Measurements from ENCODE around the gene LILRB5. TPM values are rescaled to one million over a fixed set of nuclear protein-coding genes. Genes with fewer than 3 reads are reported as not detected.
A peak's percentile ranks its signal among the peaks of the same experiment; 100 is the strongest.
"Not testable (repeated sequence)": the region's sequence is repeated elsewhere in the genome, so short reads cannot be mapped to it uniquely, and the experiment has no call there.

Gene LILRB5
- total RNA-seq, 1 experiment from 2014 or later = not detected

DNA sequence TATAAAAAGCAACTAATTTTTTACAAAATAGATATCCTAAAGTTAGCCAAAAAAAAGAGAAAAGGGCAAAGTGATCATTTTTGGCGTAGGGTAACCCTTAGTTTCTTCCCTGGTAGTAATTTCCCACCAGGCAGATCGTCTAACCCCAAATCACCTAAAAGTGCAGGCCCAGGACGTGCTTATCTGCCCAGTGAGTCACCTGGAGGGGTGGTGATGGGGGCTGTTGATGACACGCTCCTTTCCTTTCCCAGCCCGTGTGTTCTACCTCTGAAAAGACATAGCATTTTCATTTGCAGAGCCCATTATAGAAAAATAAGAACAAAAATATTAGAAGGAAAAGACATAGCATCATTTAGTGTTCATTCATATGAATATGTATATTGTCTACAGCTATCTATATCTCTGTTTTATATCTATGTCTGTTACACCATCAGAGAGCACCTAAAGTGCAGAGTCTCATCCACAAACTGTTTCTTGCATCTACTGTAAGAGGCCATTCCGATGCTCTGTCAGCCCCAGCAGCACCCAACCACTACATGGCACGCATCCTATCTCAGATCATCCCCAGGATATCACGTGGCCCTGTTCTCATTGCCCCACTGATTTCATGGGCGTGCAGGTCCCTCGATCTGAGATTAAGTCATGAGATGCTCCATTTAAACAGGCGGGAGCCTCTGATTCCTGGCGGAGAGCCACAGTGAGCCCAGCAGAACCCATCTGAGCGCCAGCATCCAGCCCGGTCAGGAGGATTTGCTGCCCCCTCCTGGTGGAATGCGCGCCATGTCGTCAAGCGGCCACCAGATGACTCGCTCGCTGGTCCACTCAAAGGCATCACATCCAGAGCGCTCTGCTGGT, 25.8 kb downstream of the LILRB5 start:
- DNase-seq (ENCODE audit: low spot score) = peak; percentile 89
- no peak overlapping the region for H3K27ac ChIP-seq (ENCODE audit: low read depth, low read length, poor library complexity, severe bottlenecking)
- CTCF ChIA-PET = no interaction called here
- H3K4me3 ChIP-seq (ENCODE audit: low read depth, low read length, poor library complexity, severe bottlenecking) = no peak overlapping the region
- no peaks in the 10 kb centered on the region for H3K36me3 ChIP-seq (ENCODE audit: insufficient read depth, low read length, poor library complexity, severe bottlenecking)
- POLR2A ChIA-PET (ENCODE audit: low non-redundant PET) = no interaction called here
- H3K27me3 ChIP-seq (replicated peaks; ENCODE audit: insufficient read depth, low read depth, low read length, poor library complexity) = peaks cover 24% of the 10 kb centered on the region
- H3K9me3 ChIP-seq (ENCODE audit: low read depth, low read length, poor library complexity, severe bottlenecking) = no peaks in the 10 kb centered on the region
- intact Hi-C loops (cut with micrococcal nuclease; ENCODE audit: unreplicated experiment) = loop anchor here (2.0 kb wide), 1 partner anchor 63 kb away; no protein-coding TSS in a partner anchor
- TF ChIP-seq EZH2 (IDR thresholded peaks at IDR 0.05; ENCODE audit: borderline replicate concordance, low read depth, low read length, poor library complexity, severe bottlenecking) = no peak
- TF ChIP-seq CTCF (conservative IDR thresholded peaks at IDR 0.05; ENCODE audit: low read depth, low read length) = peak; percentile 99
- no TSS peak for BruUV-seq (replicated peaks)
- no peaks in the 10 kb centered on the region for H3K4me1 ChIP-seq (ENCODE audit: insufficient read depth, low read length, poor library complexity, severe bottlenecking)

DNA sequence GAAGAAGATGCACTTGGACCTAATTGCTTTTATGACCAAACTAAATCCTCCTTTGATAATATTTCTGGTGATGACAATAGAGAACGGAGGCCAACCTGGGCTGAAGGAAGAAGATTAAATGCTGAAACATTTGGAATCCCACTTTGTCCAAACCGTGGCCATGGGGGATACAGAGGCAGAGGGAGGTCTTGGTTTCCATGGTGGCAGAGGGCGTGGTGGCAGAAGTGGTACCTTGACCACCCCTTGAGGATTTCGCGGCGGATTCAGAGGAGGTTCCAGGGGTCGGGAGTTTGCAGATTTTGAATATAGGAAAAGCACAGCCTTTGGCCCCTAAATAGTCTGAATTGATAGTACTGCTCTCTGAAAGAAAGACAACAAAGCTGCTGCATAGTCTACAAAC, 27.0 kb downstream of the LILRB5 start:
- ChIA-PET POLR2A (ENCODE audit: low non-redundant PET) (no interaction called here), CTCF (no interaction called here)
- no TSS peak for BruUV-seq (replicated peaks)
- no peak for TF ChIP-seq EZH2 (IDR thresholded peaks at IDR 0.05; ENCODE audit: borderline replicate concordance, low read depth, low read length, poor library complexity, severe bottlenecking)
- no peak for TF ChIP-seq CTCF (conservative IDR thresholded peaks at IDR 0.05; ENCODE audit: low read depth, low read length)
- H3K27me3 ChIP-seq (replicated peaks; ENCODE audit: insufficient read depth, low read depth, low read length, poor library complexity) = peaks cover 21% of the 10 kb centered on the region
- H3K9me3 ChIP-seq (ENCODE audit: low read depth, low read length, poor library complexity, severe bottlenecking) = no peaks in the 10 kb centered on the region
- H3K27ac ChIP-seq (ENCODE audit: low read depth, low read length, poor library complexity, severe bottlenecking) = no peak overlapping the region
- H3K36me3 ChIP-seq (ENCODE audit: insufficient read depth, low read length, poor library complexity, severe bottlenecking) = no peaks in the 10 kb centered on the region
- DNase-seq (ENCODE audit: low spot score) = no peak
- no peaks in the 10 kb centered on the region for H3K4me1 ChIP-seq (ENCODE audit: insufficient read depth, low read length, poor library complexity, severe bottlenecking)
- intact Hi-C loops (cut with micrococcal nuclease; ENCODE audit: unreplicated experiment) = loop anchor here (2.0 kb wide), 1 partner anchor 61 kb away; no protein-coding TSS in a partner anchor
- H3K4me3 ChIP-seq (ENCODE audit: low read depth, low read length, poor library complexity, severe bottlenecking) = no peak overlapping the region

GRCh38 chr19:54229146-54229545, 27.9 kb downstream of the LILRB5 start:
- H3K9me3 ChIP-seq (ENCODE audit: low read depth, low read length, poor library complexity, severe bottlenecking) = no peaks in the 10 kb centered on the region
- BruUV-seq (replicated peaks) = no TSS peak
- H3K27me3 ChIP-seq (replicated peaks; ENCODE audit: insufficient read depth, low read depth, low read length, poor library complexity) = peaks cover 17% of the 10 kb centered on the region
- ChIA-PET POLR2A (ENCODE audit: low non-redundant PET) (no interaction called here), CTCF (no interaction called here)
- no peak for TF ChIP-seq EZH2 (IDR thresholded peaks at IDR 0.05; ENCODE audit: borderline replicate concordance, low read depth, low read length, poor library complexity, severe bottlenecking)
- TF ChIP-seq CTCF (conservative IDR thresholded peaks at IDR 0.05; ENCODE audit: low read depth, low read length) = no peak
- DNase-seq (ENCODE audit: low spot score) = no peak
- no peaks in the 10 kb centered on the region for H3K4me1 ChIP-seq (ENCODE audit: insufficient read depth, low read length, poor library complexity, severe bottlenecking)
- H3K27ac ChIP-seq (ENCODE audit: low read depth, low read length, poor library complexity, severe bottlenecking) = no peak overlapping the region
- no peaks in the 10 kb centered on the region for H3K36me3 ChIP-seq (ENCODE audit: insufficient read depth, low read length, poor library complexity, severe bottlenecking)
- intact Hi-C loops (cut with micrococcal nuclease; ENCODE audit: unreplicated experiment) = no loop called here
- H3K4me3 ChIP-seq (ENCODE audit: low read depth, low read length, poor library complexity, severe bottlenecking) = no peak overlapping the region

- CTCF ChIA-PET; H3K27ac ChIP-seq (ENCODE audit: low read depth, low read length, poor library complexity, severe bottlenecking); DNase-seq (ENCODE audit: low spot score); H3K36me3 ChIP-seq (ENCODE audit: insufficient read depth, low read length, poor library complexity, severe bottlenecking); intact Hi-C loops (cut with micrococcal nuclease; ENCODE audit: unreplicated experiment); BruUV-seq (replicated peaks); POLR2A ChIA-PET (ENCODE audit: low non-redundant PET); H3K9me3 ChIP-seq (ENCODE audit: low read depth, low read length, poor library complexity, severe bottlenecking); H3K4me1 ChIP-seq (ENCODE audit: insufficient read depth, low read length, poor library complexity, severe bottlenecking); H3K4me3 ChIP-seq (ENCODE audit: low read depth, low read length, poor library complexity, severe bottlenecking): not testable (repeated sequence)
- H3K27me3 ChIP-seq (replicated peaks; ENCODE audit: insufficient read depth, low read depth, low read length, poor library complexity) = peaks cover 15% of the 10 kb centered on the region
These were observed 32.5 kb downstream of the LILRB5 start for GRCh38 chr19:54224619-54225018.

DNA sequence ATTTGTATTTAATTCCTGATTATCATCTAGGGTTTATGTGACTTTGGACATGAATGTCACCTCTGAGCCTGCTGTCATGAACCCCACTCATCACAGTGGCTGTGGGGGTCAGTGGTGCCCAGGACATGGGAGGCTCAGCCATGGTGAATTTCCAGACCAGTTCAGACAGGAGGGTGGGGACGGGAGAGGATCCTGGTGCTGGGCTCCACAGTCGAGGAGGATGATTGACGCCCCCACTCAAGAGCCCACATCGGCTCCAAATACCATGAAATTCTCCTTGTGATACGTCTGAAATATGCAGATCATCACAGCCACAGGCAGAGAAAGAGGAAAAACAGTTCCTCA, 33.2 kb downstream of the LILRB5 start:
- intact Hi-C loops (cut with micrococcal nuclease; ENCODE audit: unreplicated experiment) = loop anchor here (2.0 kb wide), 1 partner anchor 15 kb away; no protein-coding TSS in a partner anchor
- peaks cover 10% of the 10 kb centered on the region for H3K27me3 ChIP-seq (replicated peaks; ENCODE audit: insufficient read depth, low read depth, low read length, poor library complexity)
- H3K36me3 ChIP-seq (ENCODE audit: insufficient read depth, low read length, poor library complexity, severe bottlenecking); POLR2A ChIA-PET (ENCODE audit: low non-redundant PET); H3K9me3 ChIP-seq (ENCODE audit: low read depth, low read length, poor library complexity, severe bottlenecking); H3K27ac ChIP-seq (ENCODE audit: low read depth, low read length, poor library complexity, severe bottlenecking); CTCF ChIA-PET; BruUV-seq (replicated peaks); H3K4me1 ChIP-seq (ENCODE audit: insufficient read depth, low read length, poor library complexity, severe bottlenecking); DNase-seq (ENCODE audit: low spot score); H3K4me3 ChIP-seq (ENCODE audit: low read depth, low read length, poor library complexity, severe bottlenecking): not testable (repeated sequence)
